ENCODE measurements around the gene DPP6. TPM values are rescaled to one million over a fixed set of nuclear protein-coding genes. Genes with fewer than 3 reads are reported as not detected.

The DPP6 gene
- total RNA-seq, 2 experiments from 2014 or later, result not detected

DNA sequence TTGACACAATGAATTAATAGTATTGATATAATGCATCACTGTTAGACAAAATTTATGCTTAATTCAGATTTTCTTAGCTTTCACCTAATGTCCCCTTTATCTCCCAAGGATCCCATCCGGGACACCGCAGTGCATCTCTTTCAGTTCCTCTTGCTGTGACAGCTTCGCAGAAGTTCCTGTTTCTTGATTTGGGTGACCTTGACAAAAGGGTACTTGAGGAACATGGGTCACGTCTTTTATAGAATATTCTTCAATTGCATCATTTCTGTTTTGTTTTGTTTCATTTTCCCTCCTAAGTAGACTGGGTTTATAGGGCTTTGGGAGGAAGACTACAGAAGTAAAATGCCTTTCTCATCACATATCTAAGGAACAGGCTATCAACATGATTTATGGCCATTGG, 453.2 kb downstream of the DPP6 start:
- Mint-ChIP-seq H3K36me3 (ENCODE audit: low read depth) (no peaks in the 10 kb centered on the region), H3K4me1 (no peaks in the 10 kb centered on the region), H3K4me3 (no peak overlapping the region), H3K27me3 (no peaks in the 10 kb centered on the region), H3K9me3 (ENCODE audit: low read depth) (peaks cover 11% of the 10 kb centered on the region), H3K27ac (no peak overlapping the region)
- ATAC-seq (no peak), DNase-seq (no peak)
- POLR2A ChIA-PET, result no interaction called here
- CTCF ChIA-PET, result interaction anchor here (1.4 kb wide), 1 partner anchor 9 kb away, joined by 4 read pairs; no protein-coding TSS in a partner anchor
- intact Hi-C loops (cut with DNase I, micrococcal nuclease), result loop anchor here in 1 of 2 experiments (10.0 kb wide), 1 partner anchor 1121 kb away; no protein-coding TSS in a partner anchor

DNA sequence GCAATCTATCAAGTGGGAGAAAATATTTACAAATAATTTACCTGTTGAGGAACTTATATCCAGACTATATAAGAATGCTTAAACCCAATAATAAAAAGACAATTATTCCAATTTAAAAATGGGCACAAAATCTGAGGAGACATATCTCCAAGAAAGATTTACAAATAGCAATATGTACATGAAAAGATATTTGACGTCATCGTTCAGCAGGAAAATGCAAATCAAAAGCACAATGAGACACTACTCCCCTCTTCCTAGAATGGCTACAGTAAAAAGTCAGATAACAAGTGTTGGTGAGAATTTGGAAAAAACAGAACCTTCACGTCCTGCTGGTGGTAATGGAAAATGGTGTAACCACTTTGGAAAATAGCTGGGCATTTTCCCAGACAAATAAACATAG, 457.0 kb downstream of the DPP6 start:
- ATAC-seq (no peak), DNase-seq (no peak)
- CTCF ChIA-PET, result interaction anchor here (0.6 kb wide), 1 partner anchor 1980 kb away, joined by 3 read pairs; no protein-coding TSS in a partner anchor
- Mint-ChIP-seq H3K9me3 (ENCODE audit: low read depth) (no peaks in the 10 kb centered on the region), H3K27ac (no peak overlapping the region), H3K27me3 (no peaks in the 10 kb centered on the region), H3K4me1 (no peaks in the 10 kb centered on the region), H3K4me3 (no peak overlapping the region), H3K36me3 (ENCODE audit: low read depth) (no peaks in the 10 kb centered on the region)
- intact Hi-C loops (cut with DNase I, micrococcal nuclease), result loop anchor here in 1 of 2 experiments (10.0 kb wide), 1 partner anchor 1124 kb away; no protein-coding TSS in a partner anchor
- POLR2A ChIA-PET, result no interaction called here

DNA sequence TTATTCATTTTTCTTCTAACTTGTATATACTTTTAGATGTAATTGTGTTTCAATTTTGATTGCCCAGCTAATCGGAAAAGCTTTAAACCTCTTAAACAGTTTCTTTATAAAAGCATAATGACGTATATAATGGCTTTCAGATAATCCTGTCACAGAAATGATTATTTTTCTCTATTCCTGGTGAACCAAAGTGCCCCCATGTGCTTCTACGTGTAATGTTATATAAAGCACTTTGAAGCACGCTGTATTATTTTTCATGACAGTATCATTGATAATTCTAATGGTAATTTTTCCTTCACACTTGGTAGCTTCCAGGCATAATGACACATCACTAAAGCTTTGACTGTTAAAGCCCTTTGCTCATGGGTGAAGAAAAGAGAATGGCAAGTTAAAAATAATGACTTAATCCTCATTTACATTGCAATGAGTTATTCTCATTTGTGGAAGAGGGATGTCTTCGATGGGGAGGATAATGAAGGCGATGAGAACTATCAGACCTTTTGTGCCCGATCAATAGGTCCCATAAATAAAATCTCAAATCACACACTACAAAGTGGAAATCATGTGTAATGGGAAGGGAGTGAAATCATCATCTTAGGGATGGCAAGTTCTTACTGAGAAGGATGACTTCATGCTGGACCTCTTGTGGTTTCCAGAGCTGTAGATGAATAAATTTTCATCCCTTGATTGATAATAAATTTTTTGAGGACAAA, 460.1 kb downstream of the DPP6 start:
- no peaks in the 10 kb centered on the region for H3K36me3 Mint-ChIP-seq (ENCODE audit: low read depth)
- POLR2A ChIA-PET, result no interaction called here
- no peaks in the 10 kb centered on the region for H3K27me3 Mint-ChIP-seq
- H3K9me3 Mint-ChIP-seq (ENCODE audit: low read depth), result no peaks in the 10 kb centered on the region
- CTCF ChIA-PET, result no interaction called here
- ATAC-seq (no peak), DNase-seq (no peak)
- intact Hi-C loops (cut with DNase I, micrococcal nuclease), result no loop called here
- no peak overlapping the region for H3K4me3 Mint-ChIP-seq
- H3K27ac Mint-ChIP-seq, result no peak overlapping the region
- H3K4me1 Mint-ChIP-seq, result no peaks in the 10 kb centered on the region

DNA sequence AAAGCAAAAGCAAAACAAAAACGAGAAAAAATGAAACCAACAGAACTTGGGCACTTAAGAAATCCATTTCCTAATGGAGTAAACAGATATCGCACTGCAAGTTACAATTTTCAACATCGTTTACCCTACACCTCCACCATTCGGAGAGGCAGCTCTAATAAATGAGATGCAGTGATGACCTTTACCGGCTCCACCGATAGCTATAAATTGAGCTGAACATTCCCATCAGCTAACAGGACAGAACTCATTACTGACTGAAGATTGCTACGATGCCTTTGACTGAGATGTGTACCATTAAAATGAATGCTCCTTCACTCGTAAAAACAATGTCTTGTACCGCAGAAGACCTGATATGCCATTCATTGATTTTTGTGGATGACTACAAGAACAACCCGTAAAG, 465.6 kb downstream of the DPP6 start:
- DNase-seq (no peak), ATAC-seq (no peak)
- no peak overlapping the region for H3K27ac Mint-ChIP-seq
- POLR2A ChIA-PET, result no interaction called here
- no peaks in the 10 kb centered on the region for H3K4me1 Mint-ChIP-seq
- H3K4me3 Mint-ChIP-seq, result no peak overlapping the region
- H3K36me3 Mint-ChIP-seq (ENCODE audit: low read depth), result no peaks in the 10 kb centered on the region
- peaks cover 4% of the 10 kb centered on the region for H3K9me3 Mint-ChIP-seq (ENCODE audit: low read depth)
- intact Hi-C loops (cut with DNase I, micrococcal nuclease), result no loop called here
- no peaks in the 10 kb centered on the region for H3K27me3 Mint-ChIP-seq
- CTCF ChIA-PET, result no interaction called here

DNA sequence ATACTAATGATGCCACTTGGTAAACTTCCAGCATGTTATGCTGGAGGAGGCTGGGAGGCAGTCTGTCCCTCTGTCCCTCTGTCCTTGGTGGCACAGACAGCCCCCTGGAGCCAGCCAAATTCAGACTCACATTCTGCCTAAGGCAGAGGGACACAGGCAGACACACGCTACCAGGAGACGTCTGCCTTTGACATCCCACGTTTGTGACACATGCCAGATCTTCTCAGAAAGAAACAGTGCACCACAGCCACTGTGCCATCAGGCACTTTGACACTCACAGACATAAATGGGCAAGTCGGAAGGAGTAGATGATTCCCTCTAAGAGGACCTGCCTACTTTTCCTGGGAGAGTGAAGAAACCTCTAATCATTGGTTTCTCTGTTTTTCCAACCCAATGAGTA, 467.0 kb downstream of the DPP6 start:
- CTCF ChIA-PET, result interaction anchor here (2.0 kb wide), 1 partner anchor 16 kb away, joined by 6 read pairs; no protein-coding TSS in a partner anchor
- intact Hi-C loops (cut with DNase I, micrococcal nuclease), result no loop called here
- POLR2A ChIA-PET, result no interaction called here
- Mint-ChIP-seq H3K27me3 (no peaks in the 10 kb centered on the region), H3K27ac (no peak overlapping the region), H3K9me3 (ENCODE audit: low read depth) (peaks cover 5% of the 10 kb centered on the region), H3K36me3 (ENCODE audit: low read depth) (no peaks in the 10 kb centered on the region), H3K4me1 (no peaks in the 10 kb centered on the region), H3K4me3 (no peak overlapping the region)
- ATAC-seq (no peak), DNase-seq (no peak)

DNA sequence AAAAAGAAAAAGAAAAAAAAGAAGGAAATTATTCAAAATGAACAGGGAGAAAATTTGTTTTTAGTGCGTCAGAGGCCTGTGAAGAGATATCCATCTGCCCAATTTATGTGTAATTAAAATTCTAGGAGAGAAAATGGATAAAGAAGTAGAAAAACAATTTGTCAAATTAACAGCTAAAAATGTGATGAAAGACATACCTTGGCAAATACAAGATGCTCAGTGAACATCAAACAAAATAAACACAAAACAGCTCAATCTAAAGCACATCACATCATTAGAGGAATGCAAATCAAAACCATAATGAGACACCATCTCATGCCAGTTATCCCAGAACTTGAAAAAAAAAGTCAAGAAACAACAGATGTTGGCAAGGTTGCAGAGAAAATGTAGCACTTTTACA, 477.9 kb downstream of the DPP6 start:
- intact Hi-C loops (cut with DNase I, micrococcal nuclease), result no loop called here
- no peaks in the 10 kb centered on the region for H3K4me1 Mint-ChIP-seq
- peaks cover 10% of the 10 kb centered on the region for H3K9me3 Mint-ChIP-seq (ENCODE audit: low read depth)
- DNase-seq, result no peak
- POLR2A ChIA-PET, result no interaction called here
- CTCF ChIA-PET, result no interaction called here
- no peak for ATAC-seq
- no peaks in the 10 kb centered on the region for H3K36me3 Mint-ChIP-seq (ENCODE audit: low read depth)
- peaks cover 6% of the 10 kb centered on the region for H3K27me3 Mint-ChIP-seq
- H3K27ac Mint-ChIP-seq, result no peak overlapping the region
- H3K4me3 Mint-ChIP-seq, result no peak overlapping the region

DNA sequence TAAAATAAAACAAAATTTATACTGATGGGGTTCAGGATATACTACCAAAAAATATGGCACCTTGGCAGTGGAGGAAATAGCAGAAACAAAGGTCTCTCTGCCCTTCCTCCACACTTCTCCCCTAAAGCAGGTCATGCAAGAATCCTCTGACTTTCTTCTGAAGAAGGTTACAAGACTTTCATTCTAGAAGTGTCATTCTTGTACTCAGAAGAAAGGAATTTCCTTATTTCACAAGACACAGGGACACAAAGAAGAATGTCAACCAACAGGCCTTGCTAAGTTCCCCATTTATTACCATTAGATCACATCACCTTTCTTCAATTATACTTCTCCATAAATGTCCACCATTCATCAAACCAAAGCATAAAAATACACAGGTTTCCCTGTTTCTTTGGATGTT, 480.6 kb downstream of the DPP6 start:
- Mint-ChIP-seq H3K36me3 (ENCODE audit: low read depth) (no peaks in the 10 kb centered on the region), H3K4me1 (no peaks in the 10 kb centered on the region), H3K4me3 (no peak overlapping the region), H3K9me3 (ENCODE audit: low read depth) (peaks cover 10% of the 10 kb centered on the region), H3K27ac (no peak overlapping the region), H3K27me3 (peaks cover 6% of the 10 kb centered on the region)
- intact Hi-C loops (cut with DNase I, micrococcal nuclease), result no loop called here
- ATAC-seq (no peak), DNase-seq (no peak)
- ChIA-PET CTCF (no interaction called here), POLR2A (no interaction called here)

DNA sequence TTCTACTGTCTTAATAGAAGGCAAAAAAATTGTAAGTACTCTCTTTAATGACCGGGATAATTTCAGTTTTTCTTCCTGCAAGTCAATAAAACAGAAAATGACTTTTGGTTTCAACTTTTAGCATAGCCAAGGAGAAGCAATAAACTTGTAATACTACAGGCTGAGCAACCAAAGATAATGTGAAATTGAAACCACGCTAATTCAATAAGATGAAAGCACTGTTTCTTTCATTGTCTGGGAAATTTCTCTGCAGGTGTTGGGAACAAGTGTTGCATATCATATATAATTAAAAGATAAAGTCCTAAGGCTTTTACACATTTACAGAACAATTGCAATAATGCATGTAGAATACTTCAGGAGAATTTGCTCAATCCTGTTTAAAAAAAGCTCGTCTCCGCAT, 488.4 kb downstream of the DPP6 start:
- POLR2A ChIA-PET, result no interaction called here
- H3K4me3 Mint-ChIP-seq, result no peak overlapping the region
- H3K36me3 Mint-ChIP-seq (ENCODE audit: low read depth), result no peaks in the 10 kb centered on the region
- H3K4me1 Mint-ChIP-seq, result peaks cover 5% of the 10 kb centered on the region
- CTCF ChIA-PET, result no interaction called here
- ATAC-seq (no peak), DNase-seq (no peak)
- H3K27ac Mint-ChIP-seq, result no peak overlapping the region
- intact Hi-C loops (cut with DNase I, micrococcal nuclease), result no loop called here
- peaks cover 2% of the 10 kb centered on the region for H3K9me3 Mint-ChIP-seq (ENCODE audit: low read depth)
- no peaks in the 10 kb centered on the region for H3K27me3 Mint-ChIP-seq

DNA sequence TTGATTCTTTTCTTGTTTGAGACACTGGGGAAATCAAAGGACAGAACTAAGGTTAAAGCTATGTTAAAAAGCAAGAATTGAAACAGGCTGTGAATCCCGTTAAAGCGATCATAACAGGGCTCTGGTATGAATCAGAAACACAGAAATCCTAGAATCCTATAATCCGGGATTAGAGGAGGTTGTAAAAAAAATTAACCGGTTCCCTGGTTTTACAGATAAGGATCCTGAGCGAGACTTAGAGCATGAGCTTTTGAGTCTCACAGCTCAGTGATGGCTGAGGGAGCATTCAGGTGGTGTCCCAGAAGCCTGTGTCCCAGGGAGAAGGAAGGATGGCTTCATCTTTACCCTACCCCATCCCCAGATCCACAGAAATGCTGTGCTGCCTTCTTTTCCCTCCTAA, 489.4 kb downstream of the DPP6 start:
- intact Hi-C loops (cut with DNase I, micrococcal nuclease), result no loop called here
- Mint-ChIP-seq H3K4me1 (peaks cover 5% of the 10 kb centered on the region), H3K4me3 (no peak overlapping the region), H3K36me3 (ENCODE audit: low read depth) (no peaks in the 10 kb centered on the region), H3K27me3 (no peaks in the 10 kb centered on the region), H3K9me3 (ENCODE audit: low read depth) (peaks cover 2% of the 10 kb centered on the region), H3K27ac (no peak overlapping the region)
- CTCF ChIA-PET, result no interaction called here
- DNase-seq (no peak), ATAC-seq (no peak)
- POLR2A ChIA-PET, result no interaction called here

DNA sequence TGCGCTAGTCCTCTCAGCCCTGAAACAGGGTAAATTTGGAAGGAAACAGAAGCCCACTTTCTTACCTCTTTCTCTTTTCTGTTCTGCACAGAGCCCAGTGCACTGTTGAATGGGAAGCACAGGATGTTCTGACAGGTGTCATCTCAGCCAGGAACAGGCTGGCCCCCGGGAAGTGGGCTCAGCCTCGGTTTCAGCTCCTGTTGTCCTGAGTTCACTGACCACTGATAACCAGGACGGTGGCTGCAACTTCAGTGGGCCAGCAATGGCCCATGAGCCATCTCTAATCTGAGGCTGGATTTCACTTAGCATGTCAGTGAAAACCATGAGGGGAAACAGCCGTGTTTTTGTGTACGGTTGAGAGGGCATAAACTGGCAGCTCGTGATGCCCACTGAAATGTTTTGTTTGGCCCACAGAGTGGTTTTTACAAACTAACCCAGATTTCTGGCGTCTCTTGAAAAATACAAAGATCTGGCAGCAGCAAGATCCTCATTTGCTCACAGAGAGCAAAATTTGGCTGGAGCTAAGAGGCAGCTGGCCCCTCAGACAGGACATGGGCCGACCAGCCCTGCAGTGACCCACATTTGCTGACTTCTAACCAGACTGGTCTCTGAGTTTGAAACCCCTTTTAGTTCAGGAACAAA, 494.9 kb downstream of the DPP6 start:
- intact Hi-C loops (cut with DNase I, micrococcal nuclease), result no loop called here
- Mint-ChIP-seq H3K4me1 (no peaks in the 10 kb centered on the region), H3K36me3 (ENCODE audit: low read depth) (no peaks in the 10 kb centered on the region), H3K9me3 (ENCODE audit: low read depth) (peaks cover 8% of the 10 kb centered on the region), H3K4me3 (no peak overlapping the region), H3K27me3 (no peaks in the 10 kb centered on the region), H3K27ac (no peak overlapping the region)
- DNase-seq (no peak), ATAC-seq (no peak)
- CTCF ChIA-PET, result no interaction called here
- POLR2A ChIA-PET, result no interaction called here

DNA sequence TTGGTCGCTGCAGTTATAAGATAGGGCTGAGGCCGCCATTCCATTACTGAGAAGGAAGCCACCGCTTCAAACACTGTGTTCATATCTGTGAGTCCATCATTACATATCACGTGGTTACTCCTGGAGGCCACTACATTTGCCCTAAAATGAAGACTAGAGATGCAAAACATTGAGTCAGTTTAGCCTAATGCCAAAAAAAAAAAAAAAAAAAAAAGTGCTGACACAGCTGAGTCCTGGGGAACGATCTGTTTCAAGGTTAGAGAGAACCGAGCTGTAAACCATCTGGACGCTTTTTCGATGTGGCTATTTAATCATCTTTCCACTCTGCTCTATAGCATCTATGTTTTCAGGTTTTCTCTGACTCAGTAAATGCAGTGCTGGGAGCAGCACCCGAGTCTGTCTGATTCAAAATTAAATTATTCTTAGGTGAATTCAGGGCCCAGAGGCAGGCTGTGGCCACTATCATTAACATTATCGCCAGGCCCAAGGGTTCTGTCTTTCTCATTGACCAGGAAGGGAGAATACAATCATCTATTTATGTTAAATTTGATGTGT, 501.6 kb downstream of the DPP6 start:
- Mint-ChIP-seq H3K27ac (no peak overlapping the region), H3K9me3 (ENCODE audit: low read depth) (peaks cover 9% of the 10 kb centered on the region), H3K4me1 (no peaks in the 10 kb centered on the region), H3K4me3 (no peak overlapping the region), H3K36me3 (ENCODE audit: low read depth) (no peaks in the 10 kb centered on the region), H3K27me3 (no peaks in the 10 kb centered on the region)
- DNase-seq (no peak), ATAC-seq (no peak)
- ChIA-PET CTCF (no interaction called here), POLR2A (no interaction called here)
- intact Hi-C loops (cut with DNase I, micrococcal nuclease), result no loop called here

DNA sequence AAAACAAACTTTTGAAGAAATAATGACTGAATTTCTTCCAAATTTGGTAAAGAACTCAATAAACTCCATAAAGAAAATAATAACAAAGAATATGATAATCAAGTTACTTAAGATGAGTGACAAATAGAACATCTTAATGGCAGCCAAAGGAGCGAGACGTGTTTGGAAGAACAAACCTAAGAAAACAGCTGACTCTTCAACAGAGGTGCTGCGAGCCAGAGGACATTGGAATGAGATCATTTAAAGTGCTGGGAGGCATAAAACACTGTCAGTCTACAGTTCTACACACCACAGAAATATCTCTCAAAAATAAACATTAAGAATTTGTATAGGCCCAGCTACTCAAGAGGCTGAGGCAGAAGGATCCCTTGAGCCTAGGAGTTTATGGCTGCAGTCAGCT, 507.3 kb downstream of the DPP6 start:
- no peaks in the 10 kb centered on the region for H3K36me3 Mint-ChIP-seq (ENCODE audit: low read depth)
- H3K4me1 Mint-ChIP-seq, result no peaks in the 10 kb centered on the region
- ChIA-PET POLR2A (no interaction called here), CTCF (no interaction called here)
- no peak overlapping the region for H3K27ac Mint-ChIP-seq
- no peak for ATAC-seq
- intact Hi-C loops (cut with DNase I, micrococcal nuclease), result no loop called here
- H3K27me3 Mint-ChIP-seq, result no peaks in the 10 kb centered on the region
- H3K4me3 Mint-ChIP-seq, result no peak overlapping the region
- DNase-seq, result no peak
- H3K9me3 Mint-ChIP-seq (ENCODE audit: low read depth), result peaks cover 3% of the 10 kb centered on the region
